WTC11 (cell line): ENCODE data around the gene RAB23.
"Not testable (repeated sequence)": the region's sequence is repeated elsewhere in the genome, so short reads cannot be mapped to it uniquely, and the experiment has no call there.

Experiments
- ATF3 ChIP-seq: sonication (generic); formaldehyde crosslinking; conservative IDR thresholded peaks from 2 replicates; pipeline ENCODE4 v1.8.1; 2022; ENCODE audit warnings: mild to moderate bottlenecking, missing genetic modification reagents
- CTCF ChIP-seq: fragments of 200-600 bp; IDR thresholded peaks from 2 replicates; pipeline ENCODE4 v1.8.0; 2022; ENCODE audit warnings: antibody characterized with exemption
- ELF4 ChIP-seq: sonication (generic); formaldehyde crosslinking; IDR thresholded peaks from 2 replicates; pipeline ENCODE4 v1.8.1; 2022; ENCODE audit warnings: low read depth, mild to moderate bottlenecking, moderate library complexity, missing genetic modification reagents
- NR3C1 ChIP-seq: sonication (generic); formaldehyde crosslinking; conservative IDR thresholded peaks from 2 replicates; pipeline ENCODE4 v1.8.1; 2023; ENCODE audit warnings: low read depth, mild to moderate bottlenecking, missing genetic modification reagents
- SP1 ChIP-seq: sonication (generic); formaldehyde crosslinking; conservative IDR thresholded peaks from 2 replicates; pipeline ENCODE4 v1.8.1; 2022; ENCODE audit warnings: missing genetic modification reagents
- TEAD4 ChIP-seq: sonication (generic); formaldehyde crosslinking; IDR thresholded peaks from 2 replicates; pipeline ENCODE4 v1.8.0; 2022; ENCODE audit warnings: mild to moderate bottlenecking, missing genetic modification reagents
- ZNF219 ChIP-seq: sonication (generic); formaldehyde crosslinking; IDR thresholded peaks from 2 replicates; pipeline ENCODE4 v1.8.0; 2023; ENCODE audit warnings: missing genetic modification reagents, mild to moderate bottlenecking, borderline replicate concordance

GRCh38 chr6:57243526-57243925 lies 21.4 kb upstream of the RAB23 start:
- not testable (repeated sequence) for TF ChIP-seq ELF4 (CRISPR knock-in tag); SP1 (CRISPR knock-in tag); ATF3; CTCF; TEAD4 (CRISPR knock-in tag); NR3C1 (CRISPR knock-in tag); ZNF219 (CRISPR knock-in tag)
